Sigmoid colon (tissue), 4 donors: ENCODE data around the gene PLXNA4.

Experiments
- CTCF ChIP-seq, 4 experiments: fragments of 450-650 bp in 3 of 4; fragments of 200-600 bp in 1 of 4; IDR thresholded peaks; one replicate each; pipeline ENCODE4 v1.5.1; 2016 to 2019; ENCODE audit warnings: antibody characterized with exemption in 4 of 4, mild to moderate bottlenecking in 3 of 4, moderate library complexity in 2 of 4
- EP300 ChIP-seq, 4 donors: sonication (generic); formaldehyde crosslinking; IDR thresholded peaks; one replicate each; pipeline ENCODE4 v1.6.1; 2017; ENCODE audit warnings: antibody characterized with exemption in 4 of 4
- POLR2A ChIP-seq, 2 donors: fragments of 450-650 bp; IDR thresholded peaks; one replicate each; pipeline ENCODE4 v1.6.1; 2016; ENCODE audit warnings: antibody characterized with exemption in 2 of 2, mild to moderate bottlenecking in 2 of 2, moderate library complexity in 2 of 2
- POLR2AphosphoS5 ChIP-seq, 4 donors: sonication (generic); formaldehyde crosslinking; IDR thresholded peaks; one replicate each; pipeline ENCODE4 v1.6.1; 2017; ENCODE audit warnings: antibody characterized with exemption in 4 of 4

DNA sequence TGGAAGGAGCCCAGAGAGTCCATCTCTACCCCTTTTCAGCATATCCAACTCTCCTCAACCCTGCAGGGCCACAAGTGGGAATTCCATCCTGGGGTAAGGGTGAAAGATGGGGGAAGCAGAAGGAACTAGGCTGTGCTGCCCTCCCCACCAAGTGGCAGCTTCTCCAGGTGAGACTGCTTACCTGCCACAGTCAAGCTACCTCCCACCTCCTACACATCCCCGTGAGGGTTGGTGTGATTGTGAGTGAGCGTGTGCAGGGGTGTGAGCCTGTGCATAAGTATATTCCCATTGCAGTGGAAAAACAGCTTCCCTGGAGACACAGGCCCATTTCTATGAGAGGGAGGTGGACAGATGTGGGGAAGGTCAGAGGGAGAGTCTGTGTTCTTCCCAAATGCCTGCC, 376.6 kb downstream of the PLXNA4 start:
- TF ChIP-seq EP300 (IDR thresholded peaks at IDR 0.05) (no peak), POLR2A (IDR thresholded peaks at IDR 0.05) (no peak), CTCF (IDR thresholded peaks at IDR 0.05) (no peak), POLR2AphosphoS5 (IDR thresholded peaks at IDR 0.05) (no peak)
